T-helper 17 cell (primary cell): ENCODE data around the gene MEIS1. TPM values are rescaled to one million over a fixed set of nuclear protein-coding genes. Genes with fewer than 3 reads are reported as not detected.

Source experiments
- ATAC-seq: fragments of 150-1000 bp; cut with Tn5 transposase; 2 replicates; pipeline ENCODE4 v1.10.0; 2021; ENCODE audit warnings: mild to moderate bottlenecking, moderate library complexity
- DNase-seq, 3 donors: peaks; one replicate each; pipeline versions ENCODE4 v3.0.0 to v3.0.0-alpha.2; 2020 to 2021
- H3K9me3 ChIP-seq: one replicate; pipeline ENCODE4 v1.7.0; 2013; ENCODE audit warnings: low read length, mild to moderate bottlenecking; ENCODE audit not compliant: control insufficient read depth, poor library complexity, severe bottlenecking
- H3K27ac Mint-ChIP-seq: one replicate; pipeline ENCODE4 v1.8.0; 2022; ENCODE audit warnings: mild to moderate bottlenecking, moderate library complexity, mixed read lengths
- H3K27me3 Mint-ChIP-seq: one replicate; pipeline ENCODE4 v1.8.0; 2022; ENCODE audit warnings: mixed read lengths
- H3K36me3 Mint-ChIP-seq: one replicate; pipeline ENCODE4 v1.8.0; 2022; ENCODE audit warnings: low read depth, mixed read lengths
- H3K4me1 Mint-ChIP-seq: one replicate; pipeline ENCODE4 v1.8.0; 2022; ENCODE audit warnings: mild to moderate bottlenecking, mixed read lengths
- H3K4me3 Mint-ChIP-seq: one replicate; pipeline ENCODE4 v1.8.0; 2022; ENCODE audit warnings: mild to moderate bottlenecking, moderate library complexity, mixed read lengths
- total RNA-seq, 4 donors: library from RNA in 2 of 4; stranded (reverse) in 2 of 4; gene quantifications; one replicate each; pipeline ENCODE4 v1.2.3 and lab custom pipeline; 2022 to 2026

The MEIS1 gene
- total RNA-seq, 2 donors from 2014 or later = 0.80 to 13.4 TPM

DNA sequence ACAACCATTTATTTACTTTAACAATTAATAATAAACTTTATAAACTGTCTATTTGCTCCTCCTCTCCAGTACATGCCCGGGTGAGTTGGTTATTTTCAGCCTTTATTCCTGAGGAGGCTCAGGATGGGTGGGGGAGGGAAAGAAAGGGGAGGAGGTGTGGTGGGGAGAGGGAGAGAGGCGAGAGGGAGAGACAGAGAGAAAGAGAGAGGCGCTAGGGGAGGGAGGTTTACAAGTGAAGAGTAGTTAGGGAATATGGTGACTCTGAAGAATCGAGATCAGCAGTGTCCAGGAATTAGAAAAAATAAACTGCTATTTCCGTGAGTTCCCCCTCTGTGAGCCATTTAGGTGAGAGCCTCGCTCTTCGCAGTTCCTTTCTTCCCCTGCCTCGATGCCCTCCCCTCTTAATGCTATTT is 138.9 kb downstream of the MEIS1 start:
- H3K4me1 Mint-ChIP-seq = peaks cover 8% of the 10 kb centered on the region
- H3K9me3 ChIP-seq = no peaks in the 10 kb centered on the region
- H3K27ac Mint-ChIP-seq = no peak overlapping the region
- no peak overlapping the region for H3K4me3 Mint-ChIP-seq
- H3K27me3 Mint-ChIP-seq = peaks cover 42% of the 10 kb centered on the region
- no peak for ATAC-seq
- no peaks in the 10 kb centered on the region for H3K36me3 Mint-ChIP-seq
- no peak for DNase-seq

DNA sequence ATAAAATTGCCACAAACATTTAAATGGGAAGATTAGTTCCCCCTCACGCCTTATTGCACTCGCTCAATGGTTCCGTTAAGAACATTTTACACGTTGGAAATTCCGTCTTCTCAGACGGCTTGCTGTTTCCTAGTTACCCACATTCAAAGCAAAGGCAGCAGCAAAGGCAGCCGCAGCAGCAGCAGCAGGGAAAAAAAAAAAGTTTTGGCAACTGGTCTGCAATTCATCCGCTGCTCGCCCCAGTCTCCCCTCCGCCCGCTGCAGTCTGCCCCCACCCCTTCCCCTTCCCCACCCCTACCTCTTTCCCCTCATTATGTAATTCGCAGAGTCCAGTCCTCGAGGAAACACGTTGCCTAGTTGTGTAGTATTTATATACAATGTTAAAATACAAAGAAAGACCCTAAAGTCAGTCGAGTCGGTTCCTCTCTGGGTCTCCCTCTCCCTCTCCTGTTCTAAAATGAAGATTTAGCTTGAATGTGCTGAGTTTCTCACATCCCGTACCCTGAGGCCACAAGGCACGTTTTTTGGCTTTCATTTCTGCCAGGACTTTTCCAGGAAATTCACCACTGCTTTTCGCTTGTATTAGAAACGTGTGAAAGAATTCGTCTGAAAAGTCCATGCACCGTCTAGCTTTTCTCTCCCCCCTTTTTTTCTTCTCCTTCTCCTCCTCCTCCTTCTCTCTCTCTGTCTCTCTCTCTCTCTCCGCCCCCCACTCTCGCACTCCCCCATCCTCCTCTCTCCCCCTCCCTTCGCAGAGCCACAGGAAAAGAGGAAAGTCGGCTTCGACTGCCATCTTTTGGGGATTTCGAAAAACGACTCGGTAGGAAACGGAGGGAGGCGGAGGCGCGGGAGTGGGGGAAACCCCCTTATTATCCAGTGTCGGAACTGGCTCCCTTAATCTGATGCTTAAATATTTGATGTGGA is 140.0 kb downstream of the MEIS1 start:
- no peak overlapping the region for H3K27ac Mint-ChIP-seq
- ATAC-seq = no peak
- H3K27me3 Mint-ChIP-seq = peaks cover 52% of the 10 kb centered on the region

DNA sequence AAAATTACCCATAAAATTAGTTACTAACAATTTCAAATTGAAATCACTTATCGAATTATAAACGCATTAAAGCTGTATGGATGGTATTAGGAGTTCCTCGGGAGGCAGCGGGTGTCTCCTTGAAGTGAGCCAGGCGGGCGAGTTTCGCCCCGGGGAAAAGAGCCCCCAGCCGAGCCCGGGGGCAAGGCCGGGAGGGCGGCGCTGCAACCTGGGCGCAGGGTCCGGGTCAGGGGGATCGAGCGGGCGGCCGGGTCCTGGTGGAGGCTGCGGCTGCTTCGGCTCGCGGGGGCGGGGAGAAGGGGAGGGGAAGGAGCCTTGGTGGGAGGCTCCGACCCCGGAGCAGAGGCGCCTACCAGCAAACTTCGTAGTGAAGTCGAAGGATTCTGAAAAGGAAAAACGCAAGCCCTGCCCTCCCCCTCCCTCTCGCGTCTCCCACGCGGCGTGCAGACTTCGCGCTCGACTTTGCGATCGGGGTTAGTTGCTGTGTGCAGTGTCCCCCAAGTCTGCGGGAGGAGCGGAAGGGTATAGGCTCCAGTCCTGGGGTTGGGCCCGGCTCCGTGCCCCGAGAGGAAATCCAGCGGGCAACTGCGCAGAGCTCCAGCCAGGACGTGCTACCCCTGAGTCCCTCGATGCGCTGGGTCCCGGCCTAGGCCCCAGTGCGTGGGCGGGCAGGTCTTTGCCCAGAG is 140.8 kb downstream of the MEIS1 start:
- H3K9me3 ChIP-seq = no peaks in the 10 kb centered on the region
- no peak for ATAC-seq
- Mint-ChIP-seq H3K36me3 (no peaks in the 10 kb centered on the region), H3K27ac (no peak overlapping the region), H3K27me3 (peaks cover 56% of the 10 kb centered on the region), H3K4me3 (peak overlapping the region; percentile 67), H3K4me1 (peaks cover 8% of the 10 kb centered on the region)
- DNase-seq = no peak

More for the DNA sequence above, 140.0 kb downstream of the MEIS1 start:
- Mint-ChIP-seq H3K4me3 (peak overlapping the region; percentile 67), H3K36me3 (no peaks in the 10 kb centered on the region), H3K4me1 (peaks cover 8% of the 10 kb centered on the region)
- no peak for DNase-seq
- no peaks in the 10 kb centered on the region for H3K9me3 ChIP-seq

DNA sequence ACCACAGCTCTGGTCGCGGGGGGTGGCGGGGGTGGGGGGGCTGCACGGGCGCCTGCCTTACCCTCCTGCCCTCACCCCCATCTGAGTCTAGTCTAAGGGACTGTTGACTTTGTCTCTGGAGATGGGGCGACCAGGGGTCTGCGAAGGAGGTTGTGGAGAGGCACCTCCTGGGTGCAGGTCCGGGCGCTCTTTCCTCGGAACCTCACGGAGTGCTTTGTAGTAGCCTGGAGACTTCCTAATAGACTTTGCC is 141.3 kb downstream of the MEIS1 start:
- DNase-seq (no peak), ATAC-seq (no peak)
- Mint-ChIP-seq H3K36me3 (no peaks in the 10 kb centered on the region), H3K4me1 (peaks cover 8% of the 10 kb centered on the region), H3K27me3 (peaks cover 61% of the 10 kb centered on the region), H3K27ac (no peak overlapping the region), H3K4me3 (no peak overlapping the region)
- H3K9me3 ChIP-seq = no peaks in the 10 kb centered on the region

DNA sequence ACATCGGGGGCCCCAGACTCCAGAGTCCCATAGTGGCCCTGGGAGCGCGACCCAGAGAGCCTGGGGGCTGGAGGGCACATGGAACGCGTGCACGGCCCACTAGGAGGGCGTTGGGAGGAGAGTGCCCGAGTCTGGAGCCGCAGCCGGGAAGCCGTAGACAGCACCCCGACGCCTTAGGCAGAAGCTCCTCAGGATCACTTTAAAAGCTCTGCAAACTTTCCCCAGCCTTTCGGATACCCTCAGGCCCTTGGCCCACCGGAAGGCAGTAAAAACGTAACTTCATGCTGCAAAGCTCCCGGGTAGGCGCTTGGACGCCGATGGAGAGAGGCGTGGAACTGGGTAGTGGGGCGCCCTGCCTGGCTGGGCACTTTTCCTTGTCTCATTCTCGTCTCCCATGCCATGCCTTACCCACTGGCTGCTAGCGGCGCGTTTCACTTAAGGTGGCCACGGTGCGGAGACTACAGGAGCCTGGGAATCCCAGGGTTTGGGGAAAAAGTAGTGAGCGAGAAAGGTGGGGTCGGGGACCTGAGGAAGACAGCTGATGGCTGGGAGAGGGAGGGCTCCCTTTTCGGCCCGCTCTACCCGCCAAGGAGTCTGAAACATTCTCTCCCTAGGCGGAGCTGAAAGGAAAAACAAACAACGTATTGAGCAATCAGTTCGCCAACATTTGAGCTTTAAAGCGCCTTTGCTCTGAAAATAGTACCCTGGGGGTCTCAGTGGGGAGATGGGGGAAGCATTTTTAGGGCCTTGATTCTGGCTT is 141.8 kb downstream of the MEIS1 start:
- Mint-ChIP-seq H3K4me1 (peaks cover 8% of the 10 kb centered on the region), H3K27ac (no peak overlapping the region), H3K27me3 (peaks cover 60% of the 10 kb centered on the region), H3K4me3 (no peak overlapping the region), H3K36me3 (no peaks in the 10 kb centered on the region)
- ATAC-seq (no peak), DNase-seq (no peak)
- no peaks in the 10 kb centered on the region for H3K9me3 ChIP-seq

DNA sequence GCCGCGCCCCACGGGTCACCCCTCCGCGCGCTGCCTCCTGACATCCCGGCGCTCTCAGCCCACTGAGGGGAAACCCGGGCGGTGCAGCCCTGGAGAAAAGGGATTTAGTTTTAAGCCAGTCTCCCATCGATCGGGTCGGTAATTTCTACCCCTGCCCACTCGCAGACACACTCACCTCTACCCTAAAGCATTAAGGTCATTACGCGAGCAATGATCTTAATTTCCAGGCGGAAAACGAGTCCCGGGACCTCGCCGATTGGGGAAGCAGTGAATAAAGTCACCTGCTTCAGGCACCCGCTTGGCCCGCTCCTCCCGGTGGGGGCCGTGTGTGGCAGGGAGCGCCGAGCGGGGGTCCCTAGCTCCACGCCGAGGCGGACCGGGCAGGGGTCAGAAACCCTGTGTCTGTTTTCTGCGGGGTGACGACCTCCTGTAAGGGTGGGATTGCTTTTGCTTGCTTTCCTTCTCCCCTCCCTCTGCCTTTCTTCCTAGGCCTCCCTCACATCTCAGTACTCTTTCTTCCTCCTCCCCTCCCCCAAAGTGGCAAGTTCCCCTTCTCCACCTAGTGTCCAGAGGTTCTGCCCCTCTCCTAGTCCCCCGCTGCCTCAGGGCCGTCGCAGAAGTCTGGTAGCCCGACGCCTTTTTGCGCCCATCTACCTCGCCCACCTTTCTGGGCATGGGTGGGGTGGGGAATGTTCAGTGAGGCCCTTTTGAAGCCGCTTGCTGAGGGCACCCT is 142.6 kb downstream of the MEIS1 start:
- ATAC-seq (no peak), DNase-seq (no peak)
- Mint-ChIP-seq H3K4me1 (peaks cover 8% of the 10 kb centered on the region), H3K36me3 (no peaks in the 10 kb centered on the region), H3K27me3 (peaks cover 55% of the 10 kb centered on the region), H3K4me3 (no peak overlapping the region), H3K27ac (no peak overlapping the region)
- no peaks in the 10 kb centered on the region for H3K9me3 ChIP-seq

DNA sequence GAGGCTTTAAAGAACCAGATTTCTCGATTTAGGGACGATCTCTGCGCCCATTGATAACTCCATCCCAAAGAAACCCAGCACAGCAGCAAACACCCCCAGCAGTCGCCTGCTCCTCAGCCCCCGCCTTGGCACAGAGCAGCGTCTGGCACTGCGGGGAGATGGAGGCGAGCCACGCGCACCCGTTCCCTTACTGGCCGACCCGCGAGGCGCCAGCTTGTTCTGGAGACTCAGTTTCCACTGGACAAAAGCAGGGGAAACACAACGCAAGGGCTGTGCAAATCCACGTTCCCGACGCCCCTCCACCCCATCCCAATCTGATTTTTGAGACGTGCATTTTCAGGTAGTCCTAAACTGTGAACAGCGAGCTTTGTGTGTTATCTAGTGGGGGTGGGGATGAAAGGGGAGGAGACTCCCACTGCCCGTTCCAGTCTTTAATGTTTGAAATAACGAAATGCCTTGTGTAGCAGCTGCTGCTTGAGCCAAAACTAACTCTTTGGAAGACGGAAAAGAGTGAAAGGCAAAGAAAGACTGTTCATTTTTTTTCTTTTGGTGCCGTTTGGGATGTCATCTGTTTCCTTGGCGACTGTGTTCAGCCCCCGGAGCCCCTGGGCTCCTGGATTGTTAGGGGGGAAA is 143.2 kb downstream of the MEIS1 start:
- H3K9me3 ChIP-seq = no peaks in the 10 kb centered on the region
- DNase-seq (no peak), ATAC-seq (no peak)
- Mint-ChIP-seq H3K27me3 (peaks cover 55% of the 10 kb centered on the region), H3K4me3 (no peak overlapping the region), H3K36me3 (no peaks in the 10 kb centered on the region), H3K4me1 (peaks cover 8% of the 10 kb centered on the region), H3K27ac (no peak overlapping the region)

DNA sequence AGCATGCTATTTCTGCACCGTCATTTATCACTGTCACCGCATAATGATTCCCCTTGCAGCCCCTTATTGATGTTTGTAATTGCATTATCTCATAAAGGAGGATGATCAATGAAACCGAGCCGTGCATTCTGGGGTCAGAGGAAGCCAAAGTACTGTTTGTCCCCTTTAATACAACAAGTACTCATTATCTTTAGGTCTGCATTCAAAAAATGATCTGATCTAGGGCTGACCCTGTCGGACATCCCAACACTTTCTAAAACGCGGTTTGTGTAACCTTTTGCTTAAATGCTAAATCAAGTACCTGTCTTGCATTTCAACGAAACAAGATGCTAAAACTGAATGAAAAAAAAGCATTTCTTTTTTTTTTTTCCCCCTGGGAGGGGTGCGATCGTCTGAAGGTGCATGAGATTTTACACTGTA is 143.8 kb downstream of the MEIS1 start:
- Mint-ChIP-seq H3K27ac (no peak overlapping the region), H3K4me3 (no peak overlapping the region), H3K4me1 (peaks cover 8% of the 10 kb centered on the region), H3K36me3 (no peaks in the 10 kb centered on the region), H3K27me3 (peaks cover 55% of the 10 kb centered on the region)
- DNase-seq (no peak), ATAC-seq (no peak)
- no peaks in the 10 kb centered on the region for H3K9me3 ChIP-seq

DNA sequence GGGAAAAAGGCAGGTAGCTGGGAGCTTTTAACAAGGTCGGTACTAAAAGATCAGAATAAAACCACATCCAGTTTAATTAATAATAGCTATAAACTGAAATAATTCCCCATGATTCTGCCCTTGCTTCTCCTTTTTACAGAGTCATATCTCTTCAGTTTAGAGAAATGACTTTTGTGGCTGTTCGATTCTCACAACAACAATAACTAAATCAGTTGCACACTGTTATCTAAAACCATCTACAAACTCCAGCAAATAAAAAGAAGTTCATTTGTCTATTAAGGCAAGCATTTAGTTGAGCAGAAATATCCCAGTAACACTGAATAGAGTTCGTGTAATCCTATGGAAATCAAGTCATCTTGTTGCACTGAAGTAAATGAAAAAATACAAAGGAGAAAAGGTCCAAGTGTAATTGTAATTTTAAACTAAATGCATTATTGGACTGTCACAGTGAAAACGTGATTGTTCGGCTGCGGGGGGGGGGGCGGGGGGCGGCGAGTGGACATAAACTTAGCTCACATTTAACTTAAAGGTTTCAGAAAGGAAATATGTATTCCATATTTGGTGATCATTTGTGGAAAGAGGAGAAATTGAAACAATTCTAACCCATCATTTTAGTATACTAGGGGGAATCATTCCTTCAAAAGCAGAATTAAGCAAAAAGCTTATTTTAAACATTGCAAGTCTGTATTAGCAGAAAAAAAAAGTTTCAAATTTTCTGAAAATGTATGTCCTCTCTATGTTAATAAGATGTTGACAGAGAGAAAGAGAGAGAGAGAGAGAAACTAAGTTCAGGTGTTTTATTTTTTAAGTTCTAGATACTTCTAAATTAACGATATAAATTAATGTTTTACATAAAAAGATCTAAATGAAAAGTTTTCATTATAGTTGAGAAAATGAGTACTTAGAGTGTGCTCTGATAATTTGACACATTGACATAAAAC is 144.5 kb downstream of the MEIS1 start:
- ATAC-seq (no peak), DNase-seq (no peak)
- no peak overlapping the region for H3K4me3 Mint-ChIP-seq
- H3K36me3 Mint-ChIP-seq = no peaks in the 10 kb centered on the region
- H3K27ac Mint-ChIP-seq = no peak overlapping the region
- H3K9me3 ChIP-seq = no peaks in the 10 kb centered on the region
- peaks cover 51% of the 10 kb centered on the region for H3K27me3 Mint-ChIP-seq
- peaks cover 8% of the 10 kb centered on the region for H3K4me1 Mint-ChIP-seq

DNA sequence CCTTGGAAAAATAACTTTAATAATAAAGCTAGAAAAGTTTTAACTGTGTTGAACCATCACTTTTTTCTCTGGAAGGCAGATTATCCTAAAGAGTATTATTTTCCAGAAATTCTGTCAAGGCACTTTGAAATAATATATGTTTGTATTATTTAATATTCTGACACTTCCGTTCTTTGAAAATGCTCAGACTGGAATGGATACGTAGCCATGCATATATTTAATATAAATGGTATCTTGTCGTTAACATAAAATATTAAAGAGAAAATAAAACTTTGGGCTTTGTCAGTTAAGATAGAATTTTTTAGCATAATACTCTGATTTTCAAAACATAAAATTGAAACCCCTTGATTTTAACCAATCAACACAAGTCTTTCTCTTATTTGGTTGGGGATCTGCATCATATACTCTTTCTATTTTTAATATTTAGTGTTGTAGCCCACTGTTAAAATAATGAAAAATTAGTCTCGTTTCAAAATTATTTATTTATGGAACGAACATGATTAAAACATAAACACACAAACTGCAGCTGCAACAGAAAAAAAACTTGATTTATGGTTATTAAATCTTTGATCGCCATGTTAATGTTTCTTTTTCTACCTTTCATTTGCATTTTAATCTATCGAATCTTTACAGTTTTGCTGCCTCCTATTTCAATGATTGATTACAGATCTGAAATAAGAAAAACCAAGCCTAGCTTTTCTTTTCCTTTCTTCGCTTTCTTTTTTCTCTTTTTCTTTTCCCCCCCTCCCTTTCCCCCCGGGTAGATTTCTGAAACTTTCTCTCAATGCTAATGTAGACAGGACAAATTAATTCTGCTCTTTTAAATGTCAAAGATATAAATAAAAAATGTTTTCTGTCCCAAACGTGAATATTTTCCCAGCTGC is 145.5 kb downstream of the MEIS1 start:
- H3K9me3 ChIP-seq = no peaks in the 10 kb centered on the region
- Mint-ChIP-seq H3K27ac (no peak overlapping the region), H3K36me3 (no peaks in the 10 kb centered on the region), H3K4me3 (no peak overlapping the region), H3K4me1 (peaks cover 6% of the 10 kb centered on the region), H3K27me3 (peaks cover 43% of the 10 kb centered on the region)
- DNase-seq = no peak
- no peak for ATAC-seq
